Activated T-cell treated with anti-CD3 and anti-CD28 coated beads for 1 hour (primary cell): Measurements from ENCODE around the gene RHBDD3.

Source experiments
- DNase-seq: peaks from one replicate; pipeline ENCODE4 v3.0.0-alpha.2; 2020; ENCODE audit warnings: low read depth

The RHBDD3 gene

DNA sequence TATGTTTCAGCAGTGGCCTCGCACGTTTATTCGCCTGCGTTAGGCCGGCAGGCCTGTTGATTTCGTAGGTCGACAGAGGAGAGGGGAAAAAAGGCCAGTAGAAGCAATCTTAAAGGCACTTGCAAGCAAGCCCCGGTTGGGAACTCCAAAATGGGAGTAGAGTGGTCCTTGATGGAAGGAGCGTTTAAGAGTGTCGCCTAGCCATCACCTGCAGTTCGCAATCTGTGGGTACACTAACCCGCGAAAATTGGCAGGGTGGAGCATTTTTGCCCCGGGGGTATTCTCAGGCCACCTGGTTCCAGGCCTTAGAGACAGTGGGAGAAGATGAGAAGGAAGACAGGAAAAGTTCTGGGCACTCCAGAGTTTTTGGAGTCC, 1.4 kb upstream of the RHBDD3 start:
- no peak for DNase-seq

DNA sequence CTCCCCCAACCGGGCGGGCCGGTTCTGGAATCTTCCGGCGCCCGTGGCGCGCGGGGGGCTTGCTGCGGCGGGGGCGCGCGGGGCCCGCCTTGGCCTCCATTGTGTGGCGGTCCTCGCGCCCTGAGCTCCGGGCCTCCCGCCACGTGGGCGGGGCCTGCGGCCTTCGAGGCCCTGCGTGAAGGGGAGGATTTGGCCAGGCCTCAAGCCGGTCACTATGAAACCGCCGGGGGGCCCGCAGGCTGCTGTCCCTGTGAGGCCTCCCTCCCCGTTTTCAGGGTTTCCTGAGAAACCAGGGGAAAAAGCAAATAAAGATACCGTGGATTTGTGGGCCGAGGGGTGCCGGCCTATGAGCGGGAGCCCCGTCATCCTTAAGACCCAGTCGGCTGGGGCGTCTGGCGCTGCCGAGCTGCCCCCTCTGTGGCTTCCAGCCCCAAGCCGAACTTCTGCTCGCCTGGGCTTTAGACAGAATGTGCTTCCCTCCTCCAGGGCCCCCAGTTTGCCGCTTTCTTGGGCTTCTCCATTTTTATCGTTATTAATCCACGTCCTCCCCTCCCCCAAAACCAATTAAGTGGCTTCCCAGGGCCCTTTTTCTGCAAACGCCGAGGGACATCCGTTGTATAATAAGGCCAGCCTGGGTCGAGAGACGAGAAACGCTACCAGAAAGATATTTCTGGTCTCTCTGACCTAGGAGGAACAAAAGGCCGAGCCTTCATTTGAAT, 889 bp upstream of the RHBDD3 start:
- DNase-seq, result peak; percentile 16

DNA sequence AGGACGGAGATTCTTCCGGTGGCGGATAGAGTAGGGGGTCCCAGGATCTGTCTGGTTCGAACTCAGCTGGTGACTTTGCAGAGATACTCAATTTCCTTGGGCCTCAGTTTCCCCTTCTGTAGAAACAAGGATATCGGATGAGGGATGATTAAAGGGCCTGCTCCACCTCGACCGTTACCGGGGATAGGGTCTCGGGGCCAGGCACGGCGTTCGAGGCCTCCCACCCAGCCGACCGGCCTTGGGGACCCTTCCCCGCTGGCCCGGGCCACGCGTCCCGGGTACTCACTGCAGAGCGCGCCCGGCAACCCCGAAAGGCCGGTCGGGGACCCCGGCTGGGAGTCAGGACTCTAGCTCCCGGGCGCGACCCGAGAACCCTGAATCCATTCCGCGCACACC, 321 bp downstream of the RHBDD3 start:
- DNase-seq, result no peak

DNA sequence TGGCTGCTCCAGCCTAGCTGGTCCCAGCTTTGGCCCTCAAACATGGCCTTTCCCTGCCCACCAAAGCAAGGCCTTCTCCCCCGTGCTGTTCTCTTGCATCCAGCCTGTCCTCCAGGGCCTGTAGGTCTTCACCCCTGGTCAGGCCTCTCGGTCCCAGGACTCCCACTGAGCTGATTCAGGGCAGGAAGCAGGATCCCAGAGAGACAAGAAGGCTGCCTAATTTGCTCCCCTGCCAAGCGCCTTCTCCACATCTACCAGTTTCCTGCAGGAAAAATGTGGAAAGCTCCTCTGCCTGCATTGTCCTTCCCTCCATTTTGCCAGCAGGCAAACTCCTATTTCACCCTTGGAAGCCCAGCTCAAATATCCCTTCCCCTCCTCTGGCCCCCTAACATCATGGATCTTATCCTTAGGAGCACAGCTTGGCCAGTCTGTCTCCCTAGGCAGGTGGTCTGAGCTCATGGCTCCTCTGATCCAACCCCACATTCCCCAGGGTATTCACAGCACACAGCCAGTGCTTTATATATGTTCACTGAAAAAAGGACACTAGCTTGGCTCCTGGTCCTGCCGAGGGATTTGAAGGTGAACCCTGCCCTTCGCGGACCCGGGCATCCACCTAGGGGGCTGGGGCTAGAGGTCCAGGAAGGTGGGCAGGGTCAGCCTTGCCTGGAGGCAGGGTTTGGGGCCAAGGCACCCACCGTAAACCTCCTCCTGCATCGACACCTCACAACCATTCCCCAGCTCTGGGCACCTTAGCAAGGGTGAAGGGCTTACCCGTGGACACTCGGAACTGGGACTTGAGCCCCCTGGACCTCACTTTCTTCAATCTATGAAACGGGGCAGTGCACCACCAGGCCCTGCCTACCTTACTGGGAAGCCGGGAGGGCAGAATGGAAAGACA, 968 bp downstream of the RHBDD3 start:
- no peak for DNase-seq

DNA sequence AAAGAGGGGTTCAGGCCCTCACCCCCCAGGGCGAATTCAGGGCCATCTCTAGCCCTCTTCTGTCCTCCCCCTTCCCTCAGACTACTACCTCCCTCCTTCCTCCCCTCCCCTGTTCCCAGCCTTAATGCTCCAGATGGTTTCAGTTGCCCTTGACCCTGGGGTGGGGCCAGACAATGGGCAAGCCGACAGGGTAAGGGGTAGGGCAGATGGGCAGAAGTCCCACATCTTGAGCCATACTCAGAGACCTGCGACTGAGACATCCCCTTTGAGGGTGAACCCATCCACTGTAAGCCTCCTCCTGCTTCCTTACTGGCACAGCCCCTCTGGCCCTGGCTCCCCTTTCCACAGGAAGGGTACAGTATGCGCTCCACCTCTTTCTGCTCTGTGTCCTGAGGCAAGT, 1.9 kb downstream of the RHBDD3 start:
- DNase-seq, result no peak

DNA sequence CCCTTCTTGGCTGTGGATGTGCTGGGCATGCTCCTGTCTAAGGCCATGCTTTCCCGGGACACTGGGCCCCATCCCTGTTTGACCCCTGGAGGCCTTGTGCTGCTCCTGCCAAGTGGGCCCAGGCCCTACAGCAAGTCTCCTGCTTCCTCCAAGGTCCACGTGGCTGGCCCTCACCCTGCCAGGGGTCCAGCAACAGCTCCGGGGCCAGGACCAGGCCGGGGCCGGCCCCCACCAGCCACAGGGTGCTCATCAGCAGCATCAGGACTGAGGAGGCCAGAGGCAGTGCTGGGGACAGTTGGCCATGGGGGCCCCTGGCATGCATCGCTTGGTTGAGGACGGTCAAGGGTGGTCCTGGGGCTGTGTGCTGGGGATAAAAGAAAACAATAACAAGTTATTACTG, 2.5 kb downstream of the RHBDD3 start:
- DNase-seq, result no peak

DNA sequence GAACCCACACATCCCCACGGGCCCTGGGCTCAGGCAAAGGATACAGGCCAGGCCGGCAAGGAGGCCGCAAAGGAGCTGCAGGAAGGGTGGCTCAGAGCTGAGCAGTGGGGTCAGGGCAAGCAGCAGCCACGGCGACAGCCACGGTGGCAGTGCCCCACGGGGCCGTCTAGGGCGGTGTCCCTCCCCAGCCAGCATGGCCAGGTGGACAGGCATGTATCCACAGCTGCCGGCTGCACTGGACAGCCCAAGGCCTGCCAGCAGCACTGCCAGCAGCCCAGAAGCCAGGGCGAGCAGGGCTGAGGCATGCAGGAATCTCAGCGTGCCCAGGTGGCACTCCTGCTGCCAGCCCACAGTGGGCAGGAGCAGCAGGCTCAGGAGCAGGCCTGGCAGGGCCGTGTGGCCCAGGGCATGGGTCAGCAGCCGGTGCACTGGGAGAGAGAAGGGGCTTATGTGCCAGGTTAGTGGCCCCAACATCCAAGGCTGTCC, 3.9 kb downstream of the RHBDD3 start:
- DNase-seq, result no peak

DNA sequence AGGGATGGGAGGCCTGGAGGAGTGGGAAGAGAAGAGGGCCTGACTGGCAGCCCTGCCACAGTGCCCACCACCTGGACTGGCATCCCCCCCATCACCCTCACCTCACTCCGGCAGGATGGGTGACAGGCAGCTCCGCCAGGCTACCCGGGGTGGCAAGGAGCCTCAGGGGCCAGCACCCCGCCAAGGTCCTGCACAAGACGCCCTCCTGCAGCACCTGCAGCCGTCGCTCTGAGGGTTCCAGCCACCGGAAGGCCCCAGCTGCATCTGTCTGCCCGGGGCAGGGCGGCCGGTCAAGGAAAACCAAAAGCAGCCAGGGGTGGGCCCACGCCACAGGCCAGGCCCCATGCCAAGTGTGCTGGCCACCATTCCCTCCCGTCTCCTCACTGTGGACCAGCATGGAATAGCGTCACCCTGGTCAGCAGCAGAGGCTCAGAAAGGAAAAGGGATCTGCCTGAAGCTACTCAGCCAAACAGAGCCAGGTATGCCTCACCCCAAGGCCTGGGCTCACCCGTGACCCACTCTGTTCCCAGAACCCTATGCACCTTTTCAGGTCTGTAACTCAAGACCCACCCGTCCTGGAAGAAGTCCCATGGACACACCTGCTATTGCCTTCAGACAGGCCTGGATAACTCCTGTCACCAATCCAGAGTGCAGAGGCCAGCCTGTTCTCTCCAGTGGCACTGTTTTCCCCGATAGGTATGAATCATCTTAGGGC, 7.0 kb downstream of the RHBDD3 start:
- DNase-seq, result no peak

DNA sequence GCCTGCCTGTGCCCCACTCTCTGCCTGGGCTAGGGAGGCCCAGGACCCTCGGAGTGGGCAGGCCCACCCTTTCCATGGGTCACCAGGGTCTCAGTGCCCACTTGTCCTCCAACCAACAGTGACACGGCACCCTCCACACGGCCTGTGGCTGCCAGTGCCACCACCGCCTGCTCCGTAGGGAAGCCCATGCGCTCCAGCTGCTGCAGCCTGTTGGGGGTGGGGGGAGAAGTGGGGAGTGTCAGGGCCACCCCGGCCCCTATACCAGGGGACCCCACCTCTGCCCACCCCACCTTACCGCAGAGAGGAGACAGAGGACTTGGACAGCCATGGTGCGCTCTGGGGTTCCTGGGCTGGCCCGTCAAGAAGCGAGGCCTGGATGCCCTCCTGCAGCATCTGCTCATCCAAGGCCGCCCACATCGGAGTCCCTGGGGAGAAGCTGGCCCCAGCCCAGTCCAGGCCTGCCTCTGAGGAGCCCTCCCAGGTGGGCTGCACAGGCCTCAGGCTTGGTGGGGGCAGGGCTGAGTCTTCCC, 7.7 kb downstream of the RHBDD3 start:
- no peak for DNase-seq

DNA sequence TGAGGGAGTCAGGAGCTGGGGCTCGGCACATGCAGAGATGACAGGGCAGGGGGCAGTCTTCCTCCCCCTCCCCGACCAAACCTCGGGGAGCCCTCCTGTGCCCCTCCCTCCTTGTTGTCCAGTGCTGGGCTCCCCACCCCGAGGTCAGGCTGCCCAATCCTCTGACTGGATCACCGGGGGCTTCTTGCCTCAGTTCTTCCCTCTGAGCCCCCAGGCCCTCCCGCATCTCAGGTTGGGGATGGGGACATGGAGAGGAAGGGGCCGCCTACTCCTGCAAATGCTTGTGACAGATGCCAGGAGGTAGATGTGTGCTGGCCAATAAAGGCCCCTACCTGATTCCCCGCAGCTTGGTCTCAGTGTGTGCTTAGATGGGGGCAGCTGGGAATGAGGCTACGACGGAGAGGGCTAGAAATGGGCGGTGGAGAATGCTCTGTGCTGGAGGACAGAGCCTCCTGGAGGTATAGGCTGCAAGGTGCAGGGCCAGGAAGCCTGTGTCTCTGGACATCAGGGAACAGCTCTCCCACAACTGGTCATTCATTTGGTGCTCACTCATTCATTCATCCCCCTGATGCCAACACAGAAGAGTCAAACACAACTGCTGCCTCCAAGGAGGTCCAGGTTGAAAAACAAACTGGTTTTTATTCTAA, 8.4 kb downstream of the RHBDD3 start:
- no peak for DNase-seq

DNA sequence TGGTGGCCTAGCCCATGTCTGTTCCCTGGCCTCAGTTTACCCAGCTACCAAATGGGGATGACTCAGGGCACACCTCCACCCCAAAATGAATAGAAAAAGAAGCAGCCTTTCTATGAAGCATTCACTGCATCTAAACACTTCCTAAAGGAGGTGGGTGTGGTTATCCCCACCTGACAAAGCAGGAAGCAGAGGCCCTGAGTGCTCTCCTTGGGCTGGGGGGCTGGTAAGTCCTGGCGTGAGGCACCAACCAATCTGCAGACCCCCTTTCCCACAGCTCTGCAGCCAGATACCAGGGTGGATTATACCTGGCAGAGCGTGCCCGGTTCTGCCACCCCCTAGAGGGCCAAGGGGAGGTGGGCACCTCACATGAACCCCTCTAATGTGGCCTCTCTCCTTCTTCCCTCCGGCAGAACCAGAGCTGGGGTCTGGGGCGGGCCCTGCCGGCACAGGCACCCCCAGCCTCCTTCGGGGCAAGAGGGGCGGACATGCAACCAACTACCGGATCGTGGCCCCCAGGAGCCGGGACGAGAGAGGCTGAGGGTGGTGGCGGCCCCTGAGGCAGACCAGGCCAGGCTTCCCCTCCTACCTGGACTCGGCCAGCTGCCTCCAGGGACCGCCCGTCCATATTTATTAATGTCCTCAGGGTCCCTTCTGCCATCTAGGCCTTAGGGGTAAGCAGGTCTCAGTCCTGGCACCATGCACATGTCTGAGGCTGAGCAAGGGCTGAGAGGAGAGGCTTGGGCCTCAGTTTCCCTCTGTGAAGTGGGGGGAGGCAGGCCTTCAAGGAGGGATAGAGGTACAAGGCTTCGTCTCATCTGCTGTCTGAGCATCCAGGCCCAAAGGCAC, 9.2 kb downstream of the RHBDD3 start:
- DNase-seq, result no peak

DNA sequence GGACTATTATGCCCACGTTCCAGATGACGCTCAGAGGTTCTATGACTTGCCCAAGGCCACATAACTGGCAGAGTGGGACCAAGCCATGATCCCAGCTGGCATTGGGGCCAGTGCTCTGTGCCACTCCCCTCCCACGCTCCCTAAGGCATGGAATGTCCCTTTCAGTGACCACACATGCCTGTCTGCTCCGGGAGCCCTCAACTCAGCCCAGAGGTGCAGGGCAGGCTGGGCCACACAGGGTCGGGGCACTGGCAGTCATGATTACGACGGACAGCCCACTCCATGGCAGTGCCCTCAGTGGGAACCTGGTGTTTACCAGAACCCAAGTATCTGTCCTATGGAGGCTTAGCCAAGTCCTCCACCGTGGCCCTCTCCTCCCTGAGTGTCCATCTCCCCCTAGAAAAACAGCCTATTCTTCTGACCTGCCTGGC, 10.0 kb downstream of the RHBDD3 start:
- no peak for DNase-seq

DNA sequence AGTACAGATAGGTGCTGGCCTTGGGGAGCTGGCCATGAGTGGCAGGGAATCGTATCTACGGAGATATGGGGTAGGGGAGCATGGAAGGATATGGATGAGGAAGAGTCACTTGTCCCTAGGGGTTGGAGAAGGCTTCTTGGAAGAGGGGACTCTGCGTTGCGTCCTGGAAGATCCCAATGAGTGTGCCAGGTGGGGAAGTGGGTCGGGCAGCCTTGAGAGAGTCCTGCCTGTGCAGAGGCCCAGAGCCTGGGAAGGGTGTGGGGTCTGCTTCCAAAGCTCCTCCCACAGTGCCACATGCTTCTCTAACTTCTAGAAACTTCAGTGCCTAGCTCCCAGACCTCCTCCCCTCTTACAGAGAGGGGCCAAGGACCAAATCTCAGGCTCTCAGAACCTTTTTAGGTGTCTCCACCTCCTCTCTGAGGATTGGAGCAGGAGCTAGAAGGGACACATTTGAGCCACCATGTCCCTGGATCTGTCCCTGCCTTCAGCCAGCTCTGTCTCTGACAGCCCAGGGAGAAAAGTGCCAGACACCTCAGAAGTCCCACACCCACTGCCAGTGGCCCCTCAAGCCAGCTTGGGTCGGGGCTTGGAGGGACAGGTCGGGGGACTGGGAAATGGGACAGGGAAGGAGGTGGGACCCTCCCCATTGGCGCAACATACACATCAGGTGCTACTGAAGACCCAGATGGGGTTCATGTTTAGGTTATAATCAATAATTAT, 11.0 kb downstream of the RHBDD3 start:
- no peak for DNase-seq

DNA sequence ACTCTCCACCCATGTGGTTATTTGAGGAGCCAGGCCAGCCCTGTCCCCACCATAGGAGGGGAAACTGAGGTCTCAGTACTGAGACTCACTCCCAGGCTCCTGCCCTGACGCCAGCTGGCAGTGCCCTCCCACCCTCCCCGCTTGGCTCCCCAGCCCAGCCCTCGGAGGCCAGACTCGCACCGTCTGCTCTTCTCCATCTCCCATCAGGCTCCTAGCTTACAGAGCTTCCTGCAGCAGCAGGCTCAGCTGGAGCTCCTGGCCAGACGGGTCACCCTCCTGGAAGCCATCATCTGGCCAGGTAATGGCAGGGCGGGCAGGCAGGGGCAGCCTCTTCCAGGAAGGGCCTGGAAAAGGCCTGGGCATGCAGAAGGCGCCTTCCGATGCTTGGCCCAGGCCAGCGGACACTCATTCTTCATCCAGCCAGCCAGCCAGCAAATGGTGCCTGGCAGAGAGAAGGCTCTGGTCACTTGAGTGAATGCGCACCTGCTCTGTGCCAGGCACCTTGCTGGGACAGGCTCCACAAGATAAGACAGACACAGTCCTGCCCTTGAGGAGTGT, 12.6 kb downstream of the RHBDD3 start:
- DNase-seq, result no peak

DNA sequence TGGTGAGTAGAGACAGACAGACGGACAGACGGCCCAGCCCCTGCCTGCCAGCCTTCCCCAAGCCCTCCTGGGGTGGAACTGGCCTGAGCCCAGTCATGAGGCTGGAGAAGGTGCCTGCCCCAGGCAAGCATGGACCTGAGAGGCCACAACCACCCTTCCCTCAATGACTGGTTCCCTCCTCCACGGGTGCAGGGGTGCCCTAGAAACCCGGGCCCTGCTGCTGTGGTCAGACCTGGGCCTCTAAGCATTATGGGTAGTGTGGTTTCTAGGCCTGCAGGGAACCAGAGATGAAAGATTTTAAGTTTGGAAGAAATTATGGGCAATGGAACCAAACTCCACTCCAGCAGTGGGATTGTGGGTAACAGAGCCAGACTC, 13.5 kb downstream of the RHBDD3 start:
- DNase-seq, result no peak

DNA sequence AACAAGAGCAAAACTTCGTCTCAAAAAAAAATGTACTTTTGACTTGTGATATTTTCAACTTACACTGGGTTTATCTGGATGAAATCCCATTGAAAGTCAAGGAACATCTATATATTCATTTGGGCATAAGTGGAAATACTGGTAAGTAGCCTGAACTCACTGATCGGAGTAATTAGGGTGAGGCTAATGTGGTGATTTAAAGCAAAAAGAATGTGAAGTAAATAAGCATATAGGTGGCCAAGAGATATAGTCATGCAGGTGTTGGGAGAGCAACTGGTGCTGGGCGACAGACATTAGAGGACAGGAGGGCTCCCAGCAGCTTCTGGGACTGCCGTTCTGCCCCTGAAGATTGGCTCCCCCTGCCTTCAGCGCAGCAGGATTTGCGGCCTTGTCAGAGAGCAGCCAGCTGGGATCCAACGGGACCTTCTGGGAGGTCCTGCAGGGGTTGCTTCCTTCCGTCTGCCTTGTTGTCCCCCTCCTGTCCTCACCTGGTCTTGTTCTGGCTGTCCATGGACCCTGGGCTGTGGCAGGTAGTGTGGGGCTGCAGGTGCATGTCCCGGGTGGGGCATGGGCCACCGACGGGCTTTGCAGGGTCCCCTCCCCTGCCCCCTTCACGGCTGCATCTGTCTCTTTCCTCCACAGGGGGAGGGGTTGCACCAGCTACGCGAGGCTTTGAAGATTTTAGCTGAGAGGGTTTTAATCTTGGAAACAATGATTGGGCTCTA, 14.1 kb downstream of the RHBDD3 start:
- no peak for DNase-seq

DNA sequence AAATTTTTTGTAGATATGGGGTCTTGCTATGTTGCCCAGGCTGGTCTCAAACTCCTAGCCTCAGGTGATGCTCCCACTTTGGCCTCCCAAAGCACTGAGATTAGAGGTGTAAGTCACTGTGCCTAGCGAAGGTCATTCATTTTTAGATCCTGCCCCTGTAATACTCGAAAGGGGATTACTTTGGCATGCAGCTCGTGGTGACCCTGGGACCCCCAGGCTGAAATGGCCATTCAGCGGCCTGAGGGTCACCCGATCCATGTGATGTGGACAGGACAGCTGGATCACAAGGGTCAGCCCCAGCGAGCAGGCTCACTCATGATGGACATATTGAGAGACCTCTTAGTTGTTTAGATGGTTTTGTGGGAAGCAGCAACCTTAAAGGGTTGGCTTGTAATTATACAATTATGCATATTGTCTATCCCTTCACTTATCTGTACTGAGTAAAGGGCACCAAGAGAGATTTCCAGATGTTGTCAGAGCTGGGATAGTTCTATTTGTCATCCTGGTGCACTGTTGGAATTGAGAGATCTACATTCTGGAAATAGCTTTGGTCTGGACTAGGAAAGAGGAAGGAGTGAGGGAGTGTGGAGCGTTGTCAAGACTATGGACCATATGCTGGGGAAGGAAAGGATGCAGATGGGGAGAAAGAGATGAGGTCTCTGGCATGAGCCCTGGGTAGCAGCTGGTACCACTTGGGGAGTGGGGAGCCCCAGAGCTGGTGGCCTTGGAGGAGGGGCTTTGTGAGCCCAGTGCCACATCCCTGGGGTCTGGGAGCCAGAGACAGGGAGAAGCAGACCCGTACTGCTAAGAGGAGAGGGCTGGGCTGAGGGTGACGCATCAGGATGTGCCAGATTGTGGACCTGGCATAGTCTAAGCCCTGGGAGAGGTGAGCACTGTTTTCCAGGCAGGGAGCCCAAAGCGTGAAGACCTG, 15.5 kb downstream of the RHBDD3 start:
- no peak for DNase-seq

DNA sequence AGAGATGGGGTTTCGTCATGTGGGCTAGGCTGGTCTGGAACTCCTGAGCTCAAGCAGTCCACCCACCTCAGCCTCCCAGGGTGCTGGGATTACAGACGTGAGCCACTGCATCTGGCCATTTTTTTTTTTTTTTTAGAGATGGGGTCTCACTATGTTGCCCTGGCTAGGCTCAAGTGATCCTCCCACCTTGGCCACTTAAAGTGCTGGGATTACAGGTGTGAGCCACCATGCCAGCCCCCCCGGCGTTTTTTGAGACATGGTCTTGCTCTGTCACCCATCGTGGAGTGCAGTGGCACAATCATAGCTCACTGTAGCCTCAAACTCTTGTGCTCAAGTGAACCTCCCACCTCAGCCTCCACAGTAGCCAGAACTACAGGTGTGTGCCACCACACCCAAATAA, 16.5 kb downstream of the RHBDD3 start:
- no peak for DNase-seq
